22Rv1 (cell line): ENCODE data around the gene INSM2.

ENCODE experiments used
- H3K27ac ChIP-seq: fragments of 450-650 bp; 2 replicates; pipeline ENCODE4 v1.5.1; 2017
- CTCF ChIP-seq: fragments of 450-650 bp; IDR thresholded peaks from 2 replicates; pipeline ENCODE4 v1.5.1; 2017; ENCODE audit warnings: mild to moderate bottlenecking
- ZFX ChIP-seq: fragments of 450-650 bp; IDR thresholded peaks from 2 replicates; pipeline ENCODE4 v1.6.1; 2017; ENCODE audit warnings: antibody characterized with exemption, borderline replicate concordance

Gene INSM2

GRCh38 chr14:35526962-35527361 lies 7.0 kb upstream of the INSM2 start:
- no peak overlapping the region for H3K27ac ChIP-seq
- TF ChIP-seq CTCF (no peak), ZFX (no peak)

GRCh38 chr14:35531960-35532747 lies 1.8 kb upstream of the INSM2 start:
- no peak overlapping the region for H3K27ac ChIP-seq

GRCh38 chr14:35532783-35533356 lies 1.1 kb upstream of the INSM2 start:
- peak overlapping the region; percentile 55 for H3K27ac ChIP-seq
- TF ChIP-seq ZFX = no peak

More at GRCh38 chr14:35531960-35532747, 1.8 kb upstream of the INSM2 start:
- TF ChIP-seq CTCF = no peak
- no peak for TF ChIP-seq ZFX

- H3K27ac ChIP-seq = peak overlapping the region; percentile 55
- no peak for TF ChIP-seq ZFX
- TF ChIP-seq CTCF = peak; percentile 32; the same call in 1 of the 2 replicates
Measured at GRCh38 chr14:35534208-35534872, 376 bp downstream of the INSM2 start.

GRCh38 chr14:35534873-35535482 lies 1.0 kb downstream of the INSM2 start:
- TF ChIP-seq CTCF = no peak
- no peak for TF ChIP-seq ZFX
- no peak overlapping the region for H3K27ac ChIP-seq

GRCh38 chr14:35535483-35536112 lies 1.6 kb downstream of the INSM2 start:
- H3K27ac ChIP-seq = no peak overlapping the region
- no peak for TF ChIP-seq ZFX
- TF ChIP-seq CTCF = no peak

- H3K27ac ChIP-seq = no peak overlapping the region
Measured at GRCh38 chr14:35539969-35540368, 6.0 kb downstream of the INSM2 start.

More at GRCh38 chr14:35539969-35540368, 6.0 kb downstream of the INSM2 start:
- TF ChIP-seq ZFX (no peak), CTCF (no peak)
